Progenitor cell of endocrine pancreas (in vitro differentiated cells): ENCODE data around the gene C17orf100. TPM values are rescaled to one million over a fixed set of nuclear protein-coding genes. Genes with fewer than 3 reads are reported as not detected.

Source experiments
- DNase-seq: peaks from one replicate; pipeline ENCODE4 v3.0.0; 2021; ENCODE audit warnings: low spot score; ENCODE audit not compliant: unreplicated experiment
- H3K27ac Mint-ChIP-seq: 2 replicates; pipeline ENCODE4 v1.8.0; 2021; ENCODE audit warnings: mild to moderate bottlenecking, moderate library complexity, mixed read lengths
- H3K27me3 Mint-ChIP-seq: 2 replicates; pipeline ENCODE4 v1.8.0; 2021; ENCODE audit warnings: mixed read lengths
- H3K36me3 Mint-ChIP-seq: 2 replicates; pipeline ENCODE4 v1.8.0; 2022; ENCODE audit warnings: mixed read lengths; ENCODE audit not compliant: insufficient read depth
- H3K4me1 Mint-ChIP-seq: 2 replicates; pipeline ENCODE4 v1.8.0; 2021; ENCODE audit warnings: low read depth, mixed read lengths
- H3K4me3 Mint-ChIP-seq: 2 replicates; pipeline ENCODE4 v1.8.0; 2021; ENCODE audit warnings: low read depth, mild to moderate bottlenecking, moderate library complexity, mixed read lengths
- H3K9me3 Mint-ChIP-seq: 2 replicates; pipeline ENCODE4 v1.8.0; 2021; ENCODE audit warnings: low read depth, mixed read lengths
- total RNA-seq: library from RNA; stranded (reverse); gene quantifications from 2 replicates; pipeline ENCODE4 v1.2.1, GENCODE V29; 2021
- TF ChIP-seq, protein P1 (sequence below): fragments of 200-600 bp; sonication (generic); IDR thresholded peaks from one replicate; pipeline ENCODE4 v1.5.0; 2021; ENCODE audit warnings: antibody characterized with exemption, mild to moderate bottlenecking; ENCODE audit not compliant: unreplicated experiment

C17orf100 gene
- total RNA-seq, 1 donor from 2014 or later: 6.1 TPM

DNA sequence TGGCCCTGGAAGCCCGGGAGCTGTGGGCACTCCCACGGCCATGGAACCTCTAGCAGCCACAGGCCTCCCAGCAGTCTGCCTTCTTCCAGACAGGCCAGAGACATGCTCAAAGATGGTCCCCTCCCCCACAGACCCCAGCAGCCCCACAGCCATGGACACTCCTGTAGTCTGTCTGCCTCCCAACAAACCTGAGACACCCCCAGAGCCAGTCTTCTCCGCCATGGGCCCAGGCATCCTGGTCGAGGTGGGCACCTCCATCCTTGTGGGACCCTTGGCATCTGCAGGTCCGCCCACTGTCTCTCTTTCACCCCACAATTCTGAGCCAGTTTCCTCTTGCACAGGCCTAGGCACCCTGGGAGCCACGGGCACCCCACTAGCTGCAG lies 14.1 kb upstream of the C17orf100 start:
- Mint-ChIP-seq H3K27ac (no peak overlapping the region), H3K4me1 (peaks cover 19% of the 10 kb centered on the region), H3K36me3 (peaks cover 19% of the 10 kb centered on the region), H3K27me3 (no peaks in the 10 kb centered on the region), H3K4me3 (no peak overlapping the region), H3K9me3 (no peaks in the 10 kb centered on the region)
- TF ChIP-seq, protein P1, sequence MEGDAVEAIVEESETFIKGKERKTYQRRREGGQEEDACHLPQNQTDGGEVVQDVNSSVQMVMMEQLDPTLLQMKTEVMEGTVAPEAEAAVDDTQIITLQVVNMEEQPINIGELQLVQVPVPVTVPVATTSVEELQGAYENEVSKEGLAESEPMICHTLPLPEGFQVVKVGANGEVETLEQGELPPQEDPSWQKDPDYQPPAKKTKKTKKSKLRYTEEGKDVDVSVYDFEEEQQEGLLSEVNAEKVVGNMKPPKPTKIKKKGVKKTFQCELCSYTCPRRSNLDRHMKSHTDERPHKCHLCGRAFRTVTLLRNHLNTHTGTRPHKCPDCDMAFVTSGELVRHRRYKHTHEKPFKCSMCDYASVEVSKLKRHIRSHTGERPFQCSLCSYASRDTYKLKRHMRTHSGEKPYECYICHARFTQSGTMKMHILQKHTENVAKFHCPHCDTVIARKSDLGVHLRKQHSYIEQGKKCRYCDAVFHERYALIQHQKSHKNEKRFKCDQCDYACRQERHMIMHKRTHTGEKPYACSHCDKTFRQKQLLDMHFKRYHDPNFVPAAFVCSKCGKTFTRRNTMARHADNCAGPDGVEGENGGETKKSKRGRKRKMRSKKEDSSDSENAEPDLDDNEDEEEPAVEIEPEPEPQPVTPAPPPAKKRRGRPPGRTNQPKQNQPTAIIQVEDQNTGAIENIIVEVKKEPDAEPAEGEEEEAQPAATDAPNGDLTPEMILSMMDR: no peak
- DNase-seq: no peak

DNA sequence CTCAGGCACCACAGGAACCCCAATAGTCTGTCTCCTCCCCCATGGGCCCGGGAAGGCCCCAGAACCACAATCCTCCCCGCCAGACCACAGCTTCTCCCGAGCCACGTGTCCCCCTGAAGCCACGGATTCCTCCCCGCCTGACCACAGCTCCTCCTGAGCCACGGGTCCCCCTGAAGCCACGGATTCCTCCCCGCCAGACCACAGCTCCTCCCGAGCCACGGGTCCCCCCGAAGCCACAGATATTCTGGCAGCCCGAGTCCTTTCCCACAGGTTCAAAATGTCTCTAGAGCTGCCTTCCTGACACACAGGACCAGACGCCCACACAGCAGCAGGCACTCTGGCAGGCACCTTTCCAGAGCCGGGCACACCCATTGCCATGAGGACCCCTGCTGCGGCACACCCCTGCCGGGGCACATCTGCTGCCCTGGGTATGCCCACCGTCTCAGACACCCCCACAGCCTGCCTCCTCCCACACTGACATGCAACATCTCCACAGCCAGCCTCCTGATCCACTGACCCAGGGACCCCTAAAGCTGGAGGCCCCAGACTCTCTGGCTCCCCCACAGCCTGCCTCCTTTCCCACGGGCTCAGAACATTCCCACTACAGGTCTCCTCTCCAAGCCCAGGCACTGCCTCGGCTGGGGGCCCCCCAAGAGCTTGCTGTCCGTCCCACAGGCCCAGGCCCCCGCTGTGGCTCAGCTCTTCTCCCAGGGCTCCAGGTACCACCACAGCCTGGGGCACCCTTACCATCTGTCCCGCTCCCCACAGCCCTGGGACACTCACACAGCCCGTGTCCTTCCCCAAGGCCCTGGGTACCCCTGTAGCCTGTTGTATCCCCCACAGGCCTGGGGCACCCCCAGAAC lies 13.3 kb upstream of the C17orf100 start:
- Mint-ChIP-seq H3K36me3 (peaks cover 13% of the 10 kb centered on the region), H3K27ac (peak overlapping the region; percentile 99), H3K4me1 (peaks cover 21% of the 10 kb centered on the region), H3K4me3 (peak overlapping the region; percentile 95), H3K27me3 (no peaks in the 10 kb centered on the region), H3K9me3 (no peaks in the 10 kb centered on the region)
- no peak for DNase-seq
- TF ChIP-seq, protein P1: no peak

DNA sequence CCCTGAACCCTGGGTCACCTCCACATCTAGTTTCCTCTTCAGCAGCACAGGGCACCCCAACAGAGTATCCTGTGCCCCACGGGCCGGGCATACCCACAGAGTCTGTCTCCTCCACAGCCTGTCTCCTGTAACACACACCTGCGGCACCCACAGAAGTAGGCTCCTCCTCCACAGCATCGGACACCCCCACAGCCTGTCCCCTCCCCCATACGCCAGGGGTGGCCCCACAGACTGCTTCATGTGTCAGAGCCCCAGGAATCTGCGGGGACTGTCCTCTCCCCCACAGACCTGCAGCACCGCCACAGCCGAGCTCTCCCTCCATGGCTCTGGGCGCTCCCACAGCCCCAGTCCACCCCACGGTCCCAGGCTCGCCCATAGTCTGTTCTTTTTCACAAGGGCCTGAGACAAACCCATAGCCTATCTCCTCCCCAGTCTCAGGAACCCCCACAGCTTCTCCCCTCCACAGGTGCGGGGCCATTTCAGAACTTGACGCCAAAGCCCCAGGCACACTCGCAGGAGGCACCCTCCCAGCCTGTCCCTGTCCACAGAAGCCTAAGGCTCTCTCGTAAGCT lies 12.5 kb upstream of the C17orf100 start:
- H3K9me3 Mint-ChIP-seq: no peaks in the 10 kb centered on the region

DNA sequence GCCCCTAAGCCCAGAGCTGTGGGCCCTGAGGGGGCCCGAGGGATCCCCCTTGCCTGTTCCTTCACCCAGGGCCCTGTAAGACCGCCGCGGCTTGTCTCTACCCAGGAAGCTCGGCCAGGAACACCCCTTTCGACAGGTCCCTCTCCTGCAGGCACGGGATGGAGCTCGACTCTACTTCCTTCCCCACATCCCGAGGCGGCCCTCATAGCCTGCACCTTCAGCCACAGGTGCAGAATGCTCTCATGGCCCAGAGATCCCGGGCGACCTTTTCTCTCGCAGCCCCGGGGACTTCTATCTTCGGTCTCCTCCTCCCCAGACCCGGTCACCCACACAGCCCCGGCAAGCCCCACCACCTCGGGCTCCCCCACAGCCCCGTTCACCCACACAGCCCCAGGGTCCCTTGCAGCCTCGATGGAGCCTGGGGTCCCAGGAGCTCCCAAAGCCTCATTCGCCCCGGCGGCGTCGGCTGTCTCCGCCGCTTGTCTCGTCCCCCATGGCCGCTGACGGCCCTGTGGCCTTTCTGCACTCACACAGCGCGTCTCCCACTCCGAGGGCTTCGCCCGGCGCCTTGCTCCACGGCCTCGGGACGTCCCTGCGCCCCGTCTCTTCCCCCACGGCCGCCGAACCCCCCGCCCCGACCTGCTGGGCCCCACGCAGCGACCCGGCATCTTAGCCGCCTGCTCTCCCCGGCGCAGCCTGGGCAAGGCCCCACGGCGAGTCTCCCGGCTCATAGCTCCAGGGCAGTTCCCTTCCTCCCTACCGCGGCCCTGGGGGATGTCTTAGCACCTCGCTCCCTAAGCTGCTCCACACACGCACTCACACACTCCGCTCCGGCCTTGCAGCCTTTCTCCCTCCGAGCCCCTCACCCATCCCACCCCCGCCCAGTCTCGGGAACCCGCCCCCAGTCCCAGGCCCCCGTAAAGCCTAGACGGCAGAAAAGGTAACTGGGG lies 11.7 kb upstream of the C17orf100 start:
- Mint-ChIP-seq H3K9me3 (no peaks in the 10 kb centered on the region), H3K4me1 (peaks cover 21% of the 10 kb centered on the region), H3K36me3 (peaks cover 5% of the 10 kb centered on the region), H3K4me3 (peak overlapping the region; percentile 95), H3K27me3 (no peaks in the 10 kb centered on the region), H3K27ac (peak overlapping the region; percentile 99)
- TF ChIP-seq, protein P1: no peak
- DNase-seq: peak; percentile 28

More for the DNA sequence above, 12.5 kb upstream of the C17orf100 start:
- H3K4me1 Mint-ChIP-seq: peaks cover 21% of the 10 kb centered on the region
- H3K27ac Mint-ChIP-seq: peak overlapping the region; percentile 99
- TF ChIP-seq, protein P1: no peak
- no peak for DNase-seq
- peak overlapping the region; percentile 95 for H3K4me3 Mint-ChIP-seq
- H3K36me3 Mint-ChIP-seq: peaks cover 7% of the 10 kb centered on the region
- no peaks in the 10 kb centered on the region for H3K27me3 Mint-ChIP-seq
